ENCODE data around the gene SEMA4D. TPM values are rescaled to one million over a fixed set of nuclear protein-coding genes. Genes with fewer than 3 reads are reported as not detected.

Gene SEMA4D
- total and polyA plus RNA-seq, 9 of the 15 experiments (the other 6 are each of a cell fraction or from before 2014, with no cell fraction given) = 0.38 to 5.1 (median 1.8) TPM

DNA sequence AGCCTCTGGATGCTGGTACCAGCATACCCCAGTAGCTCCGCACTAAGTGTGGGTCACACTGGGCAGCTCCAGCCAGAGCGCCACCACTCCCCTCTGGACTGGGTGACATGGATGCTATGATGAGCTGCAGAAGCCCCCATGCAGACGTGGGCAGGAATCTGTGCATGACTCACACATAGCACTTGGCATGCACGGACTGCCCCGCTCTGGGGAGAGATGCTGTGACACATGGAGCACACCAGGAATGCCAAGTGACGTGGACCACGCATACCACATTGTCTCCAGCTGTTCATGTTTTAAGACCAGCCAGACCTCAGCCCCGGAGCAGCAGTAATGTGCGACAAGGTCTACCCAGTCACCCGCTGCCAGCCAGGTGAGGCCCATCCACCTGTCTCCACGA lies 64.1 kb downstream of the SEMA4D start:
- H4K20me1 ChIP-seq (replicated peaks; ENCODE audit: control insufficient read depth, insufficient read depth, low read length) = peaks cover 6% of the 10 kb centered on the region; the same call in 1 of the 2 replicates
- no peak overlapping the region for H3K9ac ChIP-seq (ENCODE audit: insufficient read depth in 1 of 2, low read depth in 2 of 2, low read length in 2 of 2)
- intact Hi-C loops (cut with micrococcal nuclease) (no loop called here), in situ Hi-C loops (cut with MboI) (no loop called here)
- H3K4me2 ChIP-seq (ENCODE audit: insufficient read depth, low read length) = no peak overlapping the region
- H3K9me1 ChIP-seq (ENCODE audit: control insufficient read depth, insufficient read depth, low read length) = no peaks in the 10 kb centered on the region
- peaks cover 0 to 25% of the 10 kb centered on the region in 2 experiments; a peak in 2 of 5 replicates for H3K27me3 ChIP-seq (ENCODE audit: control insufficient read depth in 2 of 2, insufficient read depth in 2 of 2, low read length in 2 of 2)
- H3K36me3 ChIP-seq (ENCODE audit: control insufficient read depth, insufficient read depth, low read length) = no peaks in the 10 kb centered on the region
- FAIRE-seq (no peak), ATAC-seq (no peak), DNase-seq (ENCODE audit: extremely low read depth in 1 of 4, low spot score in 3 of 4) (no peak)
- TF ChIP-seq, protein P1, sequence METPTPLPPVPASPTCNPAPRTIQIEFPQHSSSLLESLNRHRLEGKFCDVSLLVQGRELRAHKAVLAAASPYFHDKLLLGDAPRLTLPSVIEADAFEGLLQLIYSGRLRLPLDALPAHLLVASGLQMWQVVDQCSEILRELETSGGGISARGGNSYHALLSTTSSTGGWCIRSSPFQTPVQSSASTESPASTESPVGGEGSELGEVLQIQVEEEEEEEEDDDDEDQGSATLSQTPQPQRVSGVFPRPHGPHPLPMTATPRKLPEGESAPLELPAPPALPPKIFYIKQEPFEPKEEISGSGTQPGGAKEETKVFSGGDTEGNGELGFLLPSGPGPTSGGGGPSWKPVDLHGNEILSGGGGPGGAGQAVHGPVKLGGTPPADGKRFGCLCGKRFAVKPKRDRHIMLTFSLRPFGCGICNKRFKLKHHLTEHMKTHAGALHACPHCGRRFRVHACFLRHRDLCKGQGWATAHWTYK (CRISPR knock-in tag; IDR thresholded peaks at IDR 0.05) = no peak
- TF ChIP-seq ZKSCAN3 (CRISPR knock-in tag; IDR thresholded peaks at IDR 0.05) (no peak), NR3C1 (CRISPR knock-in tag; IDR thresholded peaks at IDR 0.05) (no peak), FIP1L1 (IDR thresholded peaks at IDR 0.05; ENCODE audit: low read depth, low read length, poor library complexity, severe bottlenecking) (no peak), ZNF121 (CRISPR knock-in tag; conservative IDR thresholded peaks at IDR 0.05) (no peak), POLR2G (IDR thresholded peaks at IDR 0.05; ENCODE audit: low read depth, low read length) (no peak), RFX7 (CRISPR knock-in tag; IDR thresholded peaks at IDR 0.05) (no peak), ILF3 (IDR thresholded peaks at IDR 0.05; ENCODE audit: borderline replicate concordance) (no peak), EGR1 (conservative IDR thresholded peaks at IDR 0.05) (no peak), ARID3B (CRISPR knock-in tag; IDR thresholded peaks at IDR 0.05; ENCODE audit: borderline replicate concordance) (no peak), TAF1 (IDR thresholded peaks at IDR 0.05; ENCODE audit: control insufficient read depth, extremely low read depth, insufficient read depth, low read length, severe bottlenecking) (no peak), RBM25 (IDR thresholded peaks at IDR 0.05; ENCODE audit: low read depth, low read length, severe bottlenecking) (no peak), ZFP30 (CRISPR knock-in tag; IDR thresholded peaks at IDR 0.05; ENCODE audit: borderline replicate concordance) (no peak), ZNF77 (CRISPR knock-in tag; IDR thresholded peaks at IDR 0.05) (no peak)
- TF ChIP-seq, protein P2, sequence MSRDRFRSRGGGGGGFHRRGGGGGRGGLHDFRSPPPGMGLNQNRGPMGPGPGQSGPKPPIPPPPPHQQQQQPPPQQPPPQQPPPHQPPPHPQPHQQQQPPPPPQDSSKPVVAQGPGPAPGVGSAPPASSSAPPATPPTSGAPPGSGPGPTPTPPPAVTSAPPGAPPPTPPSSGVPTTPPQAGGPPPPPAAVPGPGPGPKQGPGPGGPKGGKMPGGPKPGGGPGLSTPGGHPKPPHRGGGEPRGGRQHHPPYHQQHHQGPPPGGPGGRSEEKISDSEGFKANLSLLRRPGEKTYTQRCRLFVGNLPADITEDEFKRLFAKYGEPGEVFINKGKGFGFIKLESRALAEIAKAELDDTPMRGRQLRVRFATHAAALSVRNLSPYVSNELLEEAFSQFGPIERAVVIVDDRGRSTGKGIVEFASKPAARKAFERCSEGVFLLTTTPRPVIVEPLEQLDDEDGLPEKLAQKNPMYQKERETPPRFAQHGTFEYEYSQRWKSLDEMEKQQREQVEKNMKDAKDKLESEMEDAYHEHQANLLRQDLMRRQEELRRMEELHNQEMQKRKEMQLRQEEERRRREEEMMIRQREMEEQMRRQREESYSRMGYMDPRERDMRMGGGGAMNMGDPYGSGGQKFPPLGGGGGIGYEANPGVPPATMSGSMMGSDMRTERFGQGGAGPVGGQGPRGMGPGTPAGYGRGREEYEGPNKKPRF (IDR thresholded peaks at IDR 0.05; ENCODE audit: low read depth, low read length) = no peak
- TF ChIP-seq, protein P3, sequence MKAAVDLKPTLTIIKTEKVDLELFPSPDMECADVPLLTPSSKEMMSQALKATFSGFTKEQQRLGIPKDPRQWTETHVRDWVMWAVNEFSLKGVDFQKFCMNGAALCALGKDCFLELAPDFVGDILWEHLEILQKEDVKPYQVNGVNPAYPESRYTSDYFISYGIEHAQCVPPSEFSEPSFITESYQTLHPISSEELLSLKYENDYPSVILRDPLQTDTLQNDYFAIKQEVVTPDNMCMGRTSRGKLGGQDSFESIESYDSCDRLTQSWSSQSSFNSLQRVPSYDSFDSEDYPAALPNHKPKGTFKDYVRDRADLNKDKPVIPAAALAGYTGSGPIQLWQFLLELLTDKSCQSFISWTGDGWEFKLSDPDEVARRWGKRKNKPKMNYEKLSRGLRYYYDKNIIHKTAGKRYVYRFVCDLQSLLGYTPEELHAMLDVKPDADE (conservative IDR thresholded peaks at IDR 0.05; ENCODE audit: control insufficient read depth, low read depth, low read length) = no peak
- no TSS peak for BruUV-seq (replicated peaks)
- no peaks in the 10 kb centered on the region for H3K9me3 ChIP-seq (replicated peaks; ENCODE audit: control insufficient read depth, insufficient read depth, low read depth, low read length)
- WGBS (ENCODE audit: insufficient coverage, low coverage, missing lambda C conversion rate) = 17% methylated on average over 6 of the region's 11 CpGs
- CTCF ChIA-PET (ENCODE audit: low intra/inter-chr PET ratio) = no interaction called here
- POLR2A ChIA-PET = no interaction called here
- no peak overlapping the region for H2AFZ ChIP-seq (ENCODE audit: low read depth, low read length)
- H3K79me2 ChIP-seq (ENCODE audit: control insufficient read depth, insufficient read depth, low read length) = no peaks in the 10 kb centered on the region
- H3K27ac ChIP-seq (ENCODE audit: extremely low read depth, low read depth, low read length) = no peak overlapping the region
- H3K4me3 ChIP-seq = no peak overlapping the region
- no peaks in the 10 kb centered on the region for H3K4me1 ChIP-seq (replicated peaks in 1 of 2; ENCODE audit: control insufficient read depth in 2 of 2, insufficient read depth in 2 of 2, low read length in 2 of 2)

Data from K562 (cell line).